Measurements from ENCODE around the gene ACTG1. TPM values are rescaled to one million over a fixed set of nuclear protein-coding genes. Genes with fewer than 3 reads are reported as not detected.
A peak's percentile ranks its signal among the peaks of the same experiment; 100 is the strongest.

ACTG1 gene
- 1,000 to 10,000 TPM; 3,773 to 3,928 TPM for total RNA-seq

DNA sequence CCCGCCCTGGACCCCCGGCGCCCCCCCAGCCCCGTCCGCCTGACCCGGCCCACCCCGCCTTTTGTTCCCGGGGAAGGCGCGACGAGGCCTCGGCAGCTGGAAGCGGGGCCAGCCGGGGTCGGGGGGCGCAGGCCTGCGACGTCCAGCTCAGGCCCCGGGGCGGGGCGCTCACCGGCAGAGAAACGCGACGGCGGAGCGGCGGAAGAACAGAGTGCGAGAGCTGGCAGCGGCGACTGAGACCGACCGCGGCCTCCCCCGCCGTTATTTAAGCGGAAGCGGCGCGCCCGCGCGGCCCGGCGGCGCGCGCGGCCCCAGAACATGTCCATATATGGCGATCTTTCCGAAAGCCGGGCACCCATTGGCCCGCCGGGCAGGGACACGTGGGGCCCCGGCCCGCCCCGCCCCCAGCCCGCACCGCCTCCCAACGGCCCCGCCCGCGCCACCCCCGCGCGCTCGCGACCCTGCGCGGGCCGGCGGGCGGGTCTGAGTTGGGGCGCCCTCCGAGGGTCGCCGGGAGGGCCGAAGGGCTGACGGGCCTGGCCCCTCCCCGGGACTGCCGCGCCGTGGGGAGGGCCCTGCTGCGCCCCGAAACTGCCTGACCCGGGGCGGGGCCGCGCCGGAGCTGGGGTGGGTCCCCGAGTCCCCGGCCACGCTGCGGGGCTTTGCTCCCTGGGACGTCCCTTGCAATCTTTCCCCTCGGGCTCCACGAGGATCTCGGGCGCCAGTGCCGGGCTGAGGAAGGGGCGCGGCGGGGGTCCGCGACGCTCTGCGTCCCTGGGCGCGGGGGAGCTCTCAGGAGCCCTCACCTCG is at the start of gene ACTG1:
Gene ACTG1 (minus strand): TSS at position 238 of the 810 bp plus-strand sequence. CDS start 445 bp downstream, outside the sequence.
- ChIA-PET CTCF (interaction anchor here (0.6 to 1.3 kb wide), 3 partner anchors 28 to 1404 kb away, joined by 3 to 4 read pairs (median 4); partner anchors contain the start of gene FAAP100), POLR2A (interaction anchor here (0.8 to 1.5 kb wide), 4 partner anchors 24 to 171 kb away, joined by 3 to 4 read pairs (median 3); partner anchors contain the start of genes ARL16, FAAP100 and HGS)
- intact Hi-C loops (cut with micrococcal nuclease) = loop anchor here (1.0 to 2.0 kb wide), 3 partner anchors 40 to 117 kb away; partner anchors contain the start of genes BAHCC1 and FAAP100
- peaks cover 30% of the 10 kb centered on the region for H3K4me1 Mint-ChIP-seq (ENCODE audit: low read depth)
- peak; percentile 93 for DNase-seq
- H3K27me3 Mint-ChIP-seq = no peaks in the 10 kb centered on the region
- peak within 1 kb of the TSS; percentile 92 for H3K27ac Mint-ChIP-seq
- H3K9me3 Mint-ChIP-seq = no peaks in the 10 kb centered on the region
- H3K36me3 Mint-ChIP-seq = peaks cover 39% of the 10 kb centered on the region
- H3K4me3 Mint-ChIP-seq = peak within 1 kb of the TSS; percentile 89

DNA sequence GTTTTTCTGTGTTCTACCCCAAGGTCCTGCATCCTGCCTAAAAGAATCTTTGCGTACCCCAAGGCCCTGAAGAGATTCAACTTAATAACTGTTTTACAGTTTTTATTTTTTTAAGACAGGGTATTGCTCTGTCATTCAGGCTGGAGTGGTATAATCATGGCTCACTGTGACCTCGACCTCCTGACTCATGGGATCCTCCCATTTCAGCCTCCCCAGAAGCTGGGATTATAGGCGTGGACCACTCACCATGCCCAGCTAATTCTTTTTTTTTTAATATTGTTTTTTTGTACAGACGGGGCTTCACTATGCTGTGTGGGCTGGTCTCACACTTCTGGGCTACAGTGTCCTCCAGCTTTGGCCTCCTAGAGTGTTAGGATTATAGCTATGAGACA is 48.9 kb upstream of the ACTG1 start:
- no peaks in the 10 kb centered on the region for H3K27me3 Mint-ChIP-seq
- peaks cover 8% of the 10 kb centered on the region for H3K4me1 Mint-ChIP-seq (ENCODE audit: low read depth)
- CTCF ChIA-PET = interaction anchor here (0.6 kb wide), 1 partner anchor 9 kb away, joined by 3 read pairs; no protein-coding TSS in a partner anchor
- no peak for DNase-seq
- intact Hi-C loops (cut with micrococcal nuclease) = no loop called here
- peaks cover 31% of the 10 kb centered on the region for H3K36me3 Mint-ChIP-seq
- H3K4me3 Mint-ChIP-seq = no peak overlapping the region
- no peak overlapping the region for H3K27ac Mint-ChIP-seq
- POLR2A ChIA-PET = no interaction called here
- no peaks in the 10 kb centered on the region for H3K9me3 Mint-ChIP-seq

- Mint-ChIP-seq H3K4me1 (ENCODE audit: low read depth) (peaks cover 11% of the 10 kb centered on the region), H3K9me3 (no peaks in the 10 kb centered on the region), H3K4me3 (no peak overlapping the region), H3K27me3 (no peaks in the 10 kb centered on the region), H3K27ac (no peak overlapping the region), H3K36me3 (peaks cover 15% of the 10 kb centered on the region)
- ChIA-PET POLR2A (no interaction called here), CTCF (interaction anchor here (1.4 kb wide), 1 partner anchor 42 kb away, joined by 4 read pairs; no protein-coding TSS in a partner anchor)
- no peak for DNase-seq
- intact Hi-C loops (cut with micrococcal nuclease) = no loop called here
Observed at GRCh38 chr17:81558941-81559806, 46.6 kb upstream of the ACTG1 start.

DNA sequence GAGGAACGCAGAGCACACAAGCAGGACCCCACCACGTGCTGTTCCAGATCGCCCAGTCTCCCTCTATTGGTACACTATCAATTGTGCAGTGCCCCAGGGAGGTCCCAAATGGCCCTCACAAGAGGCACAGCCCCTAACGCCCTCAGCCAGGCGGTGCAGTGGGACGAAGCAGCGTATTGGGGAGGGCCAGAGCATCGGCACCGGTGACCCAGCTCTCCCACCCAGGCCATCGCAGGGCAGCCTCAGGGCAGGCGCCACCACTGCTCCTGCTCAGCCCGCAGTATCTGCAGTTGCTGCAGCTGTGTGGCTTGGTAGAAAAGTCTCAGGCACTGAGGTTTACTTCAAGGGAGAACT is 45.5 kb upstream of the ACTG1 start:
- POLR2A ChIA-PET = no interaction called here
- H3K4me3 Mint-ChIP-seq = no peak overlapping the region
- CTCF ChIA-PET = no interaction called here

GRCh38 chr17:81557276-81558114 is 44.9 kb upstream of the ACTG1 start:
- Mint-ChIP-seq H3K36me3 (peaks cover 15% of the 10 kb centered on the region), H3K4me3 (no peak overlapping the region), H3K27ac (no peak overlapping the region), H3K9me3 (no peaks in the 10 kb centered on the region), H3K4me1 (ENCODE audit: low read depth) (peaks cover 23% of the 10 kb centered on the region), H3K27me3 (no peaks in the 10 kb centered on the region)
- POLR2A ChIA-PET = no interaction called here
- CTCF ChIA-PET = no interaction called here
- intact Hi-C loops (cut with micrococcal nuclease) = no loop called here
- DNase-seq = no peak

More for the DNA sequence above, 45.5 kb upstream of the ACTG1 start:
- H3K9me3 Mint-ChIP-seq = no peaks in the 10 kb centered on the region
- H3K27ac Mint-ChIP-seq = no peak overlapping the region
- peaks cover 15% of the 10 kb centered on the region for H3K36me3 Mint-ChIP-seq
- no peak for DNase-seq
- H3K27me3 Mint-ChIP-seq = no peaks in the 10 kb centered on the region
- peaks cover 22% of the 10 kb centered on the region for H3K4me1 Mint-ChIP-seq (ENCODE audit: low read depth)
- intact Hi-C loops (cut with micrococcal nuclease) = no loop called here

DNA sequence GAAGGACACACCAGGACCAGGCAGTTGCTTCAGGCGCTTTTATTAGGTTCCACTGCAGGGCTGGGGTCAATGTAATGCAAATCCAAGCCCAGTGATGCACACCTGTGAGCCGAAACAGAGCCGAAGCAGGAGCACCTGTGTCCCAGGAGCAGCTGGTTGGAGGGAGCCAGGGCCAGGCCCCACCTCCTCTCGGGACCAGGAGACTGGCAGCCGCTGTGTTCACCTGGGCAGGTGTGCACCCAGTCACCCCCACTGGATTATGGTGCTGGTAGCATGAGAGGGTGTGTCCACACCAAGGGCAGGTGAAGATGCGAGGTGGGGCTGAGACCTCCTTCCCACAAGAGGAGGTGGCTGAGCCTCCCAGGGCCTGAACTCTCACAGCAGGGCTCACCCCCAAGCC is 44.3 kb upstream of the ACTG1 start:
- POLR2A ChIA-PET = no interaction called here
- Mint-ChIP-seq H3K36me3 (peaks cover 15% of the 10 kb centered on the region), H3K4me3 (no peak overlapping the region), H3K27me3 (no peaks in the 10 kb centered on the region), H3K4me1 (ENCODE audit: low read depth) (peaks cover 23% of the 10 kb centered on the region), H3K9me3 (no peaks in the 10 kb centered on the region), H3K27ac (no peak overlapping the region)
- intact Hi-C loops (cut with micrococcal nuclease) = no loop called here
- DNase-seq = no peak
- CTCF ChIA-PET = no interaction called here

DNA sequence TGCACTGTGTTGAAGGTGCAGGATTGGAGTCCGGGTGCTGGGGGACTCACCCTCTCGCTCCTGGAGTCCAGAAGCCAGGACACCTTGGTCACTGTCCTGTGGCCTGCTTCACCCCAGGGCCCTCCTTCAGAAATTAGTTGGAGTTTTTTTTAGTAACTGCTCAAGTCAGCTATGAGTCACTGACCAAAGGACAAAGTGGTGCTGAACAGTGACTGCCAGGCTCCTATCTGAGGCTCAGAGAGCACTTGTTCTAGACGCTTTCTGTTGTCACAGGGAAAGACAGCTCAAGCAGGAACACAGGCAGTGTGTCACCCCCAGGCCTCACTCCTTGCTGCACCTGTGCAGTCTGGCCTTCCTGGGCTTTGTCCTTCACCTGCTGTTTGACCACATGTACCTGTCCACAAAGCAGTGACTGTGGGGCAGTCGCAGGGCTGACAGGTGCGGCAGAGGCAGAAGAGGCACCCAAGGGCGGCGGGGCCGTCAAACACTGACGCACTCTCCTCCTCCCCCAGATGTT is 43.6 kb upstream of the ACTG1 start:
- POLR2A ChIA-PET = no interaction called here

DNA sequence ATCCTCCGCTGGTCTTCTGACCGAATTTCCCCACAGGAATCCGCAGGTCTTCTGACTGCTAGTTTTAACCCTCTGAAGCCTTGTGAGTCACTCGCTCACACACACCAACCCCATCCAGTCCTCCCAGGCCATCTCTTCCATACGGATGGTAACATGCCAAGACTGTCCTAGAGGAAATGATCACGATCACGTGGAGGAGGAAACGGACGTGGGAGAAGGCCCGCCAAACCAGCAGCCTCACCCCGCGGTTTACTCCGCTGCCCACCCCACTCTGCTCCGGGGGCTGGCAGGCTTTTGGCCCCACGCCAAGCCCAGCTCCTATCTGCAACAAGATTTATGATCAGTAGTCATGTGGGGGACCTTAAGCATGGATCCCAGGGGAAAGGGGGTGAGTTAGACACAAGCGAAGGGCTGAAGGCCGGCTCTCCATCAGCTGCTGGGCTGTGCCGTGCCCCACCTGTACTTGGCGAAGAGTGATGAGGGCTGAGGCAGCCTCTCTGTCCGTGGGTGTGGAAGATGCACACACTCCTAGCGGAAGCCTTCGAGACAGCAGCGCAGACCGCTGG is 41.1 kb upstream of the ACTG1 start:
- peak; percentile 23 for DNase-seq
- H3K4me1 Mint-ChIP-seq (ENCODE audit: low read depth) = peaks cover 33% of the 10 kb centered on the region
- no peaks in the 10 kb centered on the region for H3K27me3 Mint-ChIP-seq
- peaks cover 18% of the 10 kb centered on the region for H3K36me3 Mint-ChIP-seq
- ChIA-PET CTCF (interaction anchor here (0.6 to 0.9 kb wide), 2 partner anchors 10 to 301 kb away, joined by 3 read pairs; no protein-coding TSS in a partner anchor), POLR2A (no interaction called here)
- H3K9me3 Mint-ChIP-seq = no peaks in the 10 kb centered on the region
- peak overlapping the region; percentile 86 for H3K4me3 Mint-ChIP-seq
- H3K27ac Mint-ChIP-seq = peak overlapping the region; percentile 88
- intact Hi-C loops (cut with micrococcal nuclease) = loop anchor here (1.0 to 2.0 kb wide), 3 partner anchors 41 to 307 kb away; partner anchors contain the start of genes ACTG1, CCDC137, OXLD1 and P4HB

More for the DNA sequence above, 43.6 kb upstream of the ACTG1 start:
- Mint-ChIP-seq H3K4me3 (no peak overlapping the region), H3K4me1 (ENCODE audit: low read depth) (peaks cover 25% of the 10 kb centered on the region), H3K36me3 (peaks cover 13% of the 10 kb centered on the region), H3K27me3 (no peaks in the 10 kb centered on the region), H3K9me3 (no peaks in the 10 kb centered on the region), H3K27ac (no peak overlapping the region)
- intact Hi-C loops (cut with micrococcal nuclease) = no loop called here
- CTCF ChIA-PET = no interaction called here
- no peak for DNase-seq

- ChIA-PET CTCF (interaction anchor here (0.6 to 2.1 kb wide), 6 partner anchors 9 to 330 kb away, joined by 3 to 9 read pairs (median 4); partner anchors contain the start of gene CEP131), POLR2A (interaction anchor here (0.9 to 1.7 kb wide), 6 partner anchors 34 to 112 kb away, joined by 3 to 14 read pairs (median 4); partner anchors contain the start of gene ACTG1)
- Mint-ChIP-seq H3K4me3 (peak overlapping the region; percentile 86), H3K27me3 (no peaks in the 10 kb centered on the region), H3K27ac (peak overlapping the region; percentile 88), H3K9me3 (no peaks in the 10 kb centered on the region), H3K36me3 (peaks cover 16% of the 10 kb centered on the region), H3K4me1 (ENCODE audit: low read depth) (peaks cover 33% of the 10 kb centered on the region)
- intact Hi-C loops (cut with micrococcal nuclease) = loop anchor here (1.0 to 2.0 kb wide), 3 partner anchors 40 to 307 kb away; partner anchors contain the start of genes ACTG1, CCDC137, OXLD1 and P4HB
- peak; percentile 88 for DNase-seq
Observed at GRCh38 chr17:81553018-81553615, 40.5 kb upstream of the ACTG1 start.

- POLR2A ChIA-PET = interaction anchor here (0.7 to 1.7 kb wide), 8 partner anchors 16 to 113 kb away, joined by 3 to 14 read pairs (median 4); partner anchors contain the start of gene ACTG1
- peak within 1 kb of the TSS; percentile 88 for H3K27ac Mint-ChIP-seq
- peaks cover 33% of the 10 kb centered on the region for H3K4me1 Mint-ChIP-seq (ENCODE audit: low read depth)
- H3K9me3 Mint-ChIP-seq = no peaks in the 10 kb centered on the region
- peak within 1 kb of the TSS; percentile 86 for H3K4me3 Mint-ChIP-seq
- intact Hi-C loops (cut with micrococcal nuclease) = loop anchor here (1.0 to 2.0 kb wide), 3 partner anchors 40 to 308 kb away; partner anchors contain the start of genes ACTG1, CCDC137, OXLD1 and P4HB
- H3K27me3 Mint-ChIP-seq = no peaks in the 10 kb centered on the region
- peaks cover 13% of the 10 kb centered on the region for H3K36me3 Mint-ChIP-seq
- CTCF ChIA-PET = interaction anchor here (0.6 to 2.1 kb wide), 9 partner anchors 9 to 329 kb away, joined by 3 to 9 read pairs (median 3); partner anchors contain the start of genes CEP131, HGS and SLC38A10
- peak; percentile 87 for DNase-seq
Observed at GRCh38 chr17:81552244-81553017, 39.8 kb upstream of the ACTG1 start, which contains the start of gene FAAP100. FAAP100 (minus strand) TSS chr17:81552353; CDS start chr17:81552330, 23 bp downstream.
